ENCODE data around the gene DENND2D.

Gene DENND2D

GRCh38 chr1:111227851-111228747, 27.7 kb upstream of the DENND2D start:
- TF ChIP-seq ISL1 (CRISPR knock-in tag; IDR thresholded peaks at IDR 0.05) (peak; percentile 24; the same call in 1 of the 2 replicates), POU6F1 (CRISPR knock-in tag; IDR thresholded peaks at IDR 0.05; ENCODE audit: borderline replicate concordance, low read depth) (no peak)
- ATAC-seq, result peak; percentile 93

- no peak for TF ChIP-seq ZNF565 (CRISPR knock-in tag; conservative IDR thresholded peaks at IDR 0.05; ENCODE audit: low read depth)
- no peak for TF ChIP-seq RARB (CRISPR knock-in tag; IDR thresholded peaks at IDR 0.05)
- ATAC-seq, result no peak
Measured at GRCh38 chr1:111227434-111227833, 27.0 kb upstream of the DENND2D start, which contains the start of gene CHI3L2. CHI3L2 (plus strand) TSS chr1:111227713; CDS start chr1:111227730, 17 bp downstream.

GRCh38 chr1:111225717-111226400, 25.4 kb upstream of the DENND2D start:
- TF ChIP-seq ZC3H10 (CRISPR knock-in tag; IDR thresholded peaks at IDR 0.05) (no peak), ZNF70 (CRISPR knock-in tag; IDR thresholded peaks at IDR 0.05) (no peak), ISL1 (CRISPR knock-in tag; IDR thresholded peaks at IDR 0.05) (no peak), CSRNP3 (CRISPR knock-in tag; IDR thresholded peaks at IDR 0.05) (no peak), CSDC2 (CRISPR knock-in tag; IDR thresholded peaks at IDR 0.05) (no peak), TCF4 (CRISPR knock-in tag; IDR thresholded peaks at IDR 0.05; ENCODE audit: borderline replicate concordance) (no peak), TSHZ2 (CRISPR knock-in tag; IDR thresholded peaks at IDR 0.05) (no peak), ZNF8 (CRISPR knock-in tag; IDR thresholded peaks at IDR 0.05) (no peak)
- no peak for ATAC-seq

- TF ChIP-seq TCF4 (CRISPR knock-in tag; IDR thresholded peaks at IDR 0.05; ENCODE audit: borderline replicate concordance) (no peak), CREB5 (CRISPR knock-in tag; IDR thresholded peaks at IDR 0.05; ENCODE audit: low read depth) (no peak), CSRNP3 (CRISPR knock-in tag; IDR thresholded peaks at IDR 0.05) (no peak), ZFP30 (CRISPR knock-in tag; IDR thresholded peaks at IDR 0.05) (no peak), ISL1 (CRISPR knock-in tag; IDR thresholded peaks at IDR 0.05) (no peak), PATZ1 (CRISPR knock-in tag; IDR thresholded peaks at IDR 0.05; ENCODE audit: borderline replicate concordance) (no peak), CSDC2 (CRISPR knock-in tag; IDR thresholded peaks at IDR 0.05) (no peak), ZFP3 (CRISPR knock-in tag; IDR thresholded peaks at IDR 0.05) (no peak), OSR1 (CRISPR knock-in tag; IDR thresholded peaks at IDR 0.05) (no peak), POU6F1 (CRISPR knock-in tag; IDR thresholded peaks at IDR 0.05; ENCODE audit: borderline replicate concordance, low read depth) (no peak)
- no peak for ATAC-seq
Measured at GRCh38 chr1:111225091-111225490, 24.6 kb upstream of the DENND2D start.
